WERI-Rb-1 (cell line): ENCODE data around the gene ANTKMT.

Experiments used
- DNase-seq: peaks from one replicate; pipeline ENCODE4 v3.0.0-alpha.2; 2020
- H3K27ac ChIP-seq: fragments of 250-450 bp; sonication (Bioruptor Pico); 2 replicates; pipeline ENCODE4 v1.5.1; 2020; ENCODE audit warnings: mild to moderate bottlenecking, moderate library complexity
- H3K27me3 ChIP-seq: fragments of 250-450 bp; sonication (Bioruptor Pico); 2 replicates; pipeline ENCODE4 v1.5.1; 2021; ENCODE audit warnings: mild to moderate bottlenecking, low read depth, moderate library complexity; ENCODE audit not compliant: insufficient read depth, severe bottlenecking
- H3K36me3 ChIP-seq: fragments of 250-450 bp; sonication (Bioruptor Pico); 2 replicates; pipeline ENCODE4 v1.5.1; 2020; ENCODE audit warnings: mild to moderate bottlenecking, moderate library complexity
- H3K4me3 ChIP-seq: 2 replicates; pipeline ENCODE4 v1.5.1; 2011; ENCODE audit warnings: low read depth, mild to moderate bottlenecking, control low read depth, low read length
- H3K9me3 ChIP-seq: fragments of 250-450 bp; sonication (Bioruptor Pico); 2 replicates; pipeline ENCODE4 v1.5.1; 2021; ENCODE audit warnings: mild to moderate bottlenecking, moderate library complexity; ENCODE audit not compliant: severe bottlenecking
- TF ChIP-seq, protein P1 (sequence below): IDR thresholded peaks from 2 replicates; pipeline ENCODE4 v1.5.1; 2011; ENCODE audit warnings: low read depth, mild to moderate bottlenecking, control low read depth, inconsistent platforms, low read length

The ANTKMT gene

DNA sequence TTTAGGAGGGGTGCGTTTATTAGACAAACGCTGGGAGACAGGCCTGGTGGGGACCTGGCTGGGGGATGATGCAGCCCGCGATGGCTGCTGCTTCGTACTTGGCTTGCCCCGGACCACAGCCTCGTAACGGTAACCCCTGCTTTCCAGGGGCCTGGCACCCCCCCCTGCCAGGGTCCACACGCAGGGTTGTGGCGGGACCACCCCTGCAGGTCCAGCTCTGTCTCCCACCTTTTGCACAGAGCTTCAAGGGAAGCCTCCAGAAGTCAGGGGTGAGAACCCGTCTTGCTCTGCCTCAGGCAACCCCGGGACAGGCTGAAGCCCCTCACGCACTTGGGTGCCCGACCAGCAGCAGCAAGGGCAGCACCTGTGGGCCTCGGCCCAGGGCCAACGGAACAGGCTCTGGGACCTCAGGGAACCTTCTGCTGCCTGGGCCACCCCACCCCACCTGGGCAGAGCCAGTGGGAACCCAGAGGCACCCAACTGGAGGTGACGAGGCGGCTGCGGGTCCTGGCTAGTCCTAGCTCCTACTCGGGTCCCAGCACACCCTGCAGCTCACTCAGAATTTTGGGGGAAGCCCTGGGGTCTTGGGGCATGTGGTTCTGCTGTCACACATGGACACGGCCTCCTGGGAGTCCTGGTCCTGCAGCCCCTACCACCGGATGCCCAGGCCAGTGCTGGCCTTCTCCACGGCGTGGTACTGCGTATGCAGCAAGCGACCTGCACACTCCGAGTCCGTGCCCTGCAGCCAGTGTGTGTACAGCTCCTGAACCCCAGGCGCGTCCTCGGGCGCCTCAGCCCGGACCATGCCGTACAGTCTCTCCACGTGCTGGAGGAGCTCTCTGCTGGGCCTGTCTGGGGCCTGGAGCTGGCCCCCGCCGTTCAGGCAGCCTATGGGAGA is 9.1 kb downstream of the ANTKMT start:
- H3K4me3 ChIP-seq = no peak overlapping the region

GRCh38 chr16:730666-731509 is 9.9 kb downstream of the ANTKMT start:
- Histone ChIP-seq H3K36me3 (peaks cover 33% of the 10 kb centered on the region), H3K27ac (no peak overlapping the region), H3K4me3 (no peak overlapping the region)

More for the DNA sequence above, 9.1 kb downstream of the ANTKMT start:
- H3K36me3 ChIP-seq = peaks cover 26% of the 10 kb centered on the region
- DNase-seq = no peak
- no peaks in the 10 kb centered on the region for H3K9me3 ChIP-seq
- TF ChIP-seq, protein P1, sequence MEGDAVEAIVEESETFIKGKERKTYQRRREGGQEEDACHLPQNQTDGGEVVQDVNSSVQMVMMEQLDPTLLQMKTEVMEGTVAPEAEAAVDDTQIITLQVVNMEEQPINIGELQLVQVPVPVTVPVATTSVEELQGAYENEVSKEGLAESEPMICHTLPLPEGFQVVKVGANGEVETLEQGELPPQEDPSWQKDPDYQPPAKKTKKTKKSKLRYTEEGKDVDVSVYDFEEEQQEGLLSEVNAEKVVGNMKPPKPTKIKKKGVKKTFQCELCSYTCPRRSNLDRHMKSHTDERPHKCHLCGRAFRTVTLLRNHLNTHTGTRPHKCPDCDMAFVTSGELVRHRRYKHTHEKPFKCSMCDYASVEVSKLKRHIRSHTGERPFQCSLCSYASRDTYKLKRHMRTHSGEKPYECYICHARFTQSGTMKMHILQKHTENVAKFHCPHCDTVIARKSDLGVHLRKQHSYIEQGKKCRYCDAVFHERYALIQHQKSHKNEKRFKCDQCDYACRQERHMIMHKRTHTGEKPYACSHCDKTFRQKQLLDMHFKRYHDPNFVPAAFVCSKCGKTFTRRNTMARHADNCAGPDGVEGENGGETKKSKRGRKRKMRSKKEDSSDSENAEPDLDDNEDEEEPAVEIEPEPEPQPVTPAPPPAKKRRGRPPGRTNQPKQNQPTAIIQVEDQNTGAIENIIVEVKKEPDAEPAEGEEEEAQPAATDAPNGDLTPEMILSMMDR = no peak
- H3K27ac ChIP-seq = no peak overlapping the region
- H3K27me3 ChIP-seq = no peaks in the 10 kb centered on the region

GRCh38 chr16:732332-732731 is 11.4 kb downstream of the ANTKMT start:
- Histone ChIP-seq H3K36me3 (peaks cover 42% of the 10 kb centered on the region), H3K9me3 (no peaks in the 10 kb centered on the region), H3K27me3 (no peaks in the 10 kb centered on the region), H3K27ac (no peak overlapping the region), H3K4me3 (no peak overlapping the region)
- TF ChIP-seq, protein P1 = no peak
- no peak for DNase-seq

More at GRCh38 chr16:730666-731509, 9.9 kb downstream of the ANTKMT start:
- TF ChIP-seq, protein P1 = no peak
- no peak for DNase-seq
- Histone ChIP-seq H3K9me3 (no peaks in the 10 kb centered on the region), H3K27me3 (no peaks in the 10 kb centered on the region)

- DNase-seq = no peak
- Histone ChIP-seq H3K9me3 (no peaks in the 10 kb centered on the region), H3K27ac (no peak overlapping the region), H3K27me3 (no peaks in the 10 kb centered on the region), H3K36me3 (peaks cover 44% of the 10 kb centered on the region), H3K4me3 (no peak overlapping the region)
- TF ChIP-seq, protein P1 = peak; percentile 36; the same call in 1 of the 2 replicates
Observed at GRCh38 chr16:732936-733335, 12.0 kb downstream of the ANTKMT start.

DNA sequence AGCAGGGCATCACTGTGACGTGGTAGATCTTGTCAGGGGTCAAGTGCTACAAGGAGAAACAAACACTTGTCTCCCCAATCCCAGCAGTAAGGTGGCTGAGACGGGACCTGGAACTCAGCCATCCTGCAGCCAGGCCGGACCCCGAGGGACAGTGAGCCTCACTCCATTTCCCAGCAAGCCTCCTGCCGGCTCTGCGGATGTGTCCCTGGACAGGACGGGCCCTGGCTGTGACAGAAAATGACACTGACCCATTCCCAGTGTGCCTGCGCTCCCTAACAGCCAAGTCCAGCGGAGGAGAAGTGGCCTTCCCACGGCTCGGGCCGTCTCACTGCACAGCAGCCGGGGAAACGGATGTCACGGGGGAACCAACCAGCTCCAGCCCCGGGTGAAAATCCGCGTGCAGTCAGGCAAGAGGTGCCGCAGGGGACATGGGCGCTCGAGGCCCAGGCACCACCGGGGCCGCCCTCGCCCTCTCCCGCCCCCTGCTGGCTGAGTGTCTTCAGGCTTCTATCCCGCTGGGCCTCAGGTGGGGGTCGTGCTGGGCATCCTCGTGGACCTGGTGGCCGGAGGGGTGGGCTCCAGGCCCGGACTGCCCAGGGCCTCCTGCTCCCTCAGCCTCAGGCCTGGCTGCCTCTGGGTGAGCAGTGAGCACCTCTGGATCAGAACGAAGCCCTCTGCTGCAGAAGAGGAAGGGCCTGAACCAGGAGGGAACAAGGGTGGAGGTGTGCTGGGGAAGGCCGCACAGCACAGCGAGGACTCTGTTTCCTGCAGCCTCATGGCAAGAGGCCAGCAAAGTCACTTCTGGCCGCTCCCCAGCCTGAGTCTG is 12.6 kb downstream of the ANTKMT start:
- no peak overlapping the region for H3K27ac ChIP-seq
- TF ChIP-seq, protein P1 = peak; percentile 86
- H3K9me3 ChIP-seq = no peaks in the 10 kb centered on the region
- no peak overlapping the region for H3K4me3 ChIP-seq
- peak; percentile 64 for DNase-seq
- H3K27me3 ChIP-seq = no peaks in the 10 kb centered on the region
- H3K36me3 ChIP-seq = peaks cover 48% of the 10 kb centered on the region
